Measurements from ENCODE around the gene ST8SIA1.

Gene ST8SIA1

GRCh38 chr12:22329621-22330020, 4.9 kb downstream of the ST8SIA1 start:
- no peak for DNase-seq

- no peak for DNase-seq
Observed at GRCh38 chr12:22325218-22325617, 9.3 kb downstream of the ST8SIA1 start.

- DNase-seq, result no peak
Observed at GRCh38 chr12:22322091-22322490, 12.4 kb downstream of the ST8SIA1 start.

- no peak for DNase-seq
Observed at GRCh38 chr12:22321638-22322037, 12.9 kb downstream of the ST8SIA1 start.

- no peak for DNase-seq
Observed at GRCh38 chr12:22321018-22321605, 13.4 kb downstream of the ST8SIA1 start.

GRCh38 chr12:22318108-22318737, 16.3 kb downstream of the ST8SIA1 start:
- DNase-seq, result no peak

- DNase-seq, result no peak
Observed at GRCh38 chr12:22313963-22314330, 20.6 kb downstream of the ST8SIA1 start.

GRCh38 chr12:22313286-22313962, 21.1 kb downstream of the ST8SIA1 start:
- DNase-seq, result no peak

- no peak for DNase-seq
Observed at GRCh38 chr12:22312336-22312735, 22.2 kb downstream of the ST8SIA1 start.

- DNase-seq, result no peak
Observed at GRCh38 chr12:22310709-22311108, 23.8 kb downstream of the ST8SIA1 start.

GRCh38 chr12:22310275-22310674, 24.2 kb downstream of the ST8SIA1 start:
- no peak for DNase-seq

- DNase-seq, result no peak
Observed at GRCh38 chr12:22307811-22308210, 26.7 kb downstream of the ST8SIA1 start.

- DNase-seq, result no peak
Observed at GRCh38 chr12:22306311-22306710, 28.2 kb downstream of the ST8SIA1 start.

GRCh38 chr12:22304341-22304740, 30.2 kb downstream of the ST8SIA1 start:
- no peak for DNase-seq

GRCh38 chr12:22299294-22299912, 35.1 kb downstream of the ST8SIA1 start:
- DNase-seq, result no peak

GRCh38 chr12:22289250-22289649, 45.3 kb downstream of the ST8SIA1 start:
- DNase-seq, result no peak

GRCh38 chr12:22287776-22288621, 46.5 kb downstream of the ST8SIA1 start:
- no peak for DNase-seq

- no peak for DNase-seq
Observed at GRCh38 chr12:22287101-22287500, 47.4 kb downstream of the ST8SIA1 start.

- no peak for DNase-seq
Observed at GRCh38 chr12:22286569-22286968, 47.9 kb downstream of the ST8SIA1 start.

- no peak for DNase-seq
Observed at GRCh38 chr12:22285846-22286245, 48.7 kb downstream of the ST8SIA1 start.

GRCh38 chr12:22284871-22285270, 49.6 kb downstream of the ST8SIA1 start:
- no peak for DNase-seq

- no peak for DNase-seq
Observed at GRCh38 chr12:22283508-22283907, 51.0 kb downstream of the ST8SIA1 start.

- no peak for DNase-seq
Observed at GRCh38 chr12:22283006-22283506, 51.5 kb downstream of the ST8SIA1 start.

All from activated naive CD4-positive, alpha-beta T cell treated with anti-CD3 and anti-CD28 coated beads, Interleukin-2, amount 50 U/mL, for 16 hours (primary cell).